Measurements from ENCODE around the gene KCNIP3.

KCNIP3 gene

DNA sequence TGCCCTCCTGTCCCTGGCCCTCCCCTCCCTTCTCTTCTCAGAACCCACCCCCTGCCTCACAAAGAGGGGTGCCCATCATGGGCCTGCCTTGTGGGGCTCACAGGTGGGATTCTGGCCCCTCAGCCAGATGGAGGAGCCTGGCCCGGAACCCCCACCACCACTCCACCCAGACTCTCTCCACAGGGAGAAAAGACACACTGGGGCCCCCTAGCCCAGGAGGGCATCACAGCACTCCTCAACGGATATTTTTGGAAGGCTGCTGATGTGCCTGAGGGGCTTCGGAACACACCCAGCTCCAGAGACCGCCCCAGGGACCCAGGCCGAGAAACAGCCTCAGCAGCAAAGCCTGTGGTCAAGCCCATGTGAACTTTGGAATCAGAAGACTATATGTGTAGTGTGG lies 9.9 kb downstream of the KCNIP3 start:
- 75 to 78% methylated on average over 4 of the region's 5 CpGs for WGBS, 2 experiments (ENCODE audit: insufficient coverage in 2 of 2)
- no peaks in the 10 kb centered on the region for H3K36me3 ChIP-seq (ENCODE audit: control insufficient read depth, insufficient read depth, low read length)

GRCh38 chr2:95307878-95308277 lies 10.7 kb downstream of the KCNIP3 start:
- Histone ChIP-seq H3K27ac (ENCODE audit: low read depth, low read length, severe bottlenecking) (no peak overlapping the region), H3K36me3 (ENCODE audit: control insufficient read depth, insufficient read depth, low read length) (no peaks in the 10 kb centered on the region), H3K4me1 (ENCODE audit: control insufficient read depth, insufficient read depth, low read length, poor library complexity, severe bottlenecking) (no peaks in the 10 kb centered on the region), H3K9me3 (ENCODE audit: control insufficient read depth, low read length) (no peaks in the 10 kb centered on the region), H3K4me3 (ENCODE audit: extremely low read depth, insufficient read depth, low read length, poor library complexity, severe bottlenecking) (no peak overlapping the region)
- WGBS, 2 experiments (ENCODE audit: insufficient coverage in 2 of 2) = 86 to 90% methylated on average over 5 of the region's 8 CpGs

More for the DNA sequence above, 9.9 kb downstream of the KCNIP3 start:
- H3K9me3 ChIP-seq (ENCODE audit: control insufficient read depth, low read length) = no peaks in the 10 kb centered on the region
- no peaks in the 10 kb centered on the region for H3K4me1 ChIP-seq (ENCODE audit: control insufficient read depth, insufficient read depth, low read length, poor library complexity, severe bottlenecking)
- no peak overlapping the region for H3K4me3 ChIP-seq (ENCODE audit: extremely low read depth, insufficient read depth, low read length, poor library complexity, severe bottlenecking)
- H3K27ac ChIP-seq (ENCODE audit: low read depth, low read length, severe bottlenecking) = no peak overlapping the region

DNA sequence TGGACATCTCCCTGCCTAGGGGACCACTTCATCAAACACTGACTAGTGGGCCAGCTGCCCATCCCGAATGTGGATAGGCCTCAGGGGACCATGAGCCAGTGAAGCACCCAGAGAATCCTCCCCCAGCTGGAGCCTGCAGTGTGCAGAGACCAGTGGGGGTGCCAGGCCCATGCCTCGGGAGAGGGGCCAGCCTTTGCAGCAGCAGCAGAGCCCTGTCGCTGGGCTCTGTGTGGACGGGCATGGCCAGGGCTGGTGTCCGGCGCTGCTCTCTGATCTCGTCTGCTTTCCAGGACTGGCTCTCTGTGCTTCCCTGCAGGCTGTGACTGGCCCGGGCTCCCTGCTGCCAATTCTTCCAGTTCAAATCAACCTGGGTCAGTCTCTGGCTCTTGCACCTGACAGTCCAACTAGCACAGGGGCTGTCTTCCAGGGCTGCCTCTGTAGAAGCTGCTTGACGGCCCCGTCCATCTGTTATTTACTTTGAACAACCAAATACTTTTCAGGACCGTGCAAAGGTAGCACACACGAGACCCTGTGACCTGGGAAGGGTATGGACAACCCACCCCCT lies 11.4 kb downstream of the KCNIP3 start:
- no peaks in the 10 kb centered on the region for H3K4me1 ChIP-seq (ENCODE audit: control insufficient read depth, insufficient read depth, low read length, poor library complexity, severe bottlenecking)
- 77 to 92% methylated on average over 10 to 12 of the region's 12 CpGs for WGBS, 2 experiments (ENCODE audit: insufficient coverage in 2 of 2)
- no peaks in the 10 kb centered on the region for H3K36me3 ChIP-seq (ENCODE audit: control insufficient read depth, insufficient read depth, low read length)
- no peak overlapping the region for H3K27ac ChIP-seq (ENCODE audit: low read depth, low read length, severe bottlenecking)
- H3K9me3 ChIP-seq (ENCODE audit: control insufficient read depth, low read length) = no peaks in the 10 kb centered on the region
- H3K4me3 ChIP-seq (ENCODE audit: extremely low read depth, insufficient read depth, low read length, poor library complexity, severe bottlenecking) = no peak overlapping the region

- no peaks in the 10 kb centered on the region for H3K36me3 ChIP-seq (ENCODE audit: control insufficient read depth, insufficient read depth, low read length)
- 87 to 88% methylated on average over 7 to 8 of the region's 8 CpGs for WGBS, 2 experiments (ENCODE audit: insufficient coverage in 2 of 2)
- no peaks in the 10 kb centered on the region for H3K4me1 ChIP-seq (ENCODE audit: control insufficient read depth, insufficient read depth, low read length, poor library complexity, severe bottlenecking)
- H3K9me3 ChIP-seq (ENCODE audit: control insufficient read depth, low read length) = no peaks in the 10 kb centered on the region
- H3K27ac ChIP-seq (ENCODE audit: low read depth, low read length, severe bottlenecking) = no peak overlapping the region
- H3K4me3 ChIP-seq (ENCODE audit: extremely low read depth, insufficient read depth, low read length, poor library complexity, severe bottlenecking) = no peak overlapping the region
Measured at GRCh38 chr2:95309599-95309998, 12.5 kb downstream of the KCNIP3 start.

- no peaks in the 10 kb centered on the region for H3K4me1 ChIP-seq (ENCODE audit: control insufficient read depth, insufficient read depth, low read length, poor library complexity, severe bottlenecking)
- H3K9me3 ChIP-seq (ENCODE audit: control insufficient read depth, low read length) = no peaks in the 10 kb centered on the region
- no peaks in the 10 kb centered on the region for H3K36me3 ChIP-seq (ENCODE audit: control insufficient read depth, insufficient read depth, low read length)
- H3K27ac ChIP-seq (ENCODE audit: low read depth, low read length, severe bottlenecking) = no peak overlapping the region
- 89 to 90% methylated on average over 6 to 8 of the region's 8 CpGs for WGBS, 2 experiments (ENCODE audit: insufficient coverage in 2 of 2)
- no peak overlapping the region for H3K4me3 ChIP-seq (ENCODE audit: extremely low read depth, insufficient read depth, low read length, poor library complexity, severe bottlenecking)
Measured at GRCh38 chr2:95310216-95310615, 13.1 kb downstream of the KCNIP3 start.

DNA sequence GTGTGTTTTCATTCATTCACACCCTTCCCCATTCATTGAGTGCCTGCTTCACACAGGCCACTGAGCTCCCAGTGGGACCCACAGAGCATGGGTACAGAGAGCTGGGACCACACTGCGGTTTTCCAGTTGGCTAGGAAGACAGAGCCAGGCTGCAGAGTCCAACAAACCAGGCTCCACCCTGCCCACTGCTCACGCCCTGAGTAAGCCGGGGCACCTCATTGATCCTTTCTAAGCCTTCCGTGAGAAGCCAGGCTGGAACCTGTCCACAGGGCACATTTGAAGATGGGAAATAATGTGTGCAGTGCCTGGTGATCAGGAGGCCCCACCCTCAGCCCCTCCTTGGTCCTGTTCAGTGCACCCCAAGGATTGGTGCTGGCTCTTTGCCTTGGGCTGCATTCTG lies 13.5 kb downstream of the KCNIP3 start:
- no peak overlapping the region for H3K27ac ChIP-seq (ENCODE audit: low read depth, low read length, severe bottlenecking)
- H3K9me3 ChIP-seq (ENCODE audit: control insufficient read depth, low read length) = no peaks in the 10 kb centered on the region
- no peak overlapping the region for H3K4me3 ChIP-seq (ENCODE audit: extremely low read depth, insufficient read depth, low read length, poor library complexity, severe bottlenecking)
- WGBS, 2 experiments (ENCODE audit: insufficient coverage in 2 of 2) = 90 to 91% methylated on average over 4 of the region's 4 CpGs
- H3K4me1 ChIP-seq (ENCODE audit: control insufficient read depth, insufficient read depth, low read length, poor library complexity, severe bottlenecking) = no peaks in the 10 kb centered on the region
- H3K36me3 ChIP-seq (ENCODE audit: control insufficient read depth, insufficient read depth, low read length) = no peaks in the 10 kb centered on the region

DNA sequence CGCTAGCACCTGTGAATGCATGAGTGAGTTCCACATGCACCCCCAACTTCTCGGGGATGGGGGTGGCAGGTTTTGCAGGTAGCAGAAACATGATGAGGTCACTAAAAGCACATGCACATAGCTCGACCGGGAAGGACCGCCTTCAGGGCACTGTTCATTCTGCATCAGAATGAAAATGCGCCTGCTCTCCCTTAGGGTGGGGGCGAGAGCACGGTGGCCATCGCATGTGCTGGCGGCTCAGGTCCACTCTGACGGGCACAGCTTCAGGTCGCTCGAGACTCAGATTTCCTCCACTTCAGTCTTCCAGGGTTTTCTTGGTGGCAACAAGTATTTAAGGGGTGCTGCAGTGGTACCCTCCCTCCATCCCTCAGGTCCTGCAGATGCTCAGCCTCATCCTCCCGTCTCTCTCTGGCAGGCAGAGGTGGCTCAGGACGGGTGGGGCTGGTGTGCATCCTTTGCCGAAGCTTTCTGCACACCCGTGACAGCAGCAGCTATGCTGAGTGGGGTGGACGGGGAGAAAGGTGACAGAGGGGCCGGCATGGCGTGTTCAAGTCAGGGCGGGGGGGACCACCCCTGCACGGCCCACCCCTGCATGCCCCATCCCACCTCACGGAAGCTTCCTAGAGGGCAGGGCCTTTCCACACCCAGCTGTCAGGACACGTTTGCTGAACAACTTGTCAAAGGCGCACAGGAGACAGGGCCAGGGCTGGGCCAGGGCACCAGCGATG lies 14.8 kb downstream of the KCNIP3 start:
- WGBS, 2 experiments (ENCODE audit: insufficient coverage in 2 of 2) = 84 to 87% methylated on average over 21 to 23 of the region's 26 CpGs
- H3K27ac ChIP-seq (ENCODE audit: low read depth, low read length, severe bottlenecking) = no peak overlapping the region
- no peak overlapping the region for H3K4me3 ChIP-seq (ENCODE audit: extremely low read depth, insufficient read depth, low read length, poor library complexity, severe bottlenecking)
- H3K36me3 ChIP-seq (ENCODE audit: control insufficient read depth, insufficient read depth, low read length) = no peaks in the 10 kb centered on the region
- peaks cover 5% of the 10 kb centered on the region for H3K4me1 ChIP-seq (ENCODE audit: control insufficient read depth, insufficient read depth, low read length, poor library complexity, severe bottlenecking)
- no peaks in the 10 kb centered on the region for H3K9me3 ChIP-seq (ENCODE audit: control insufficient read depth, low read length)

DNA sequence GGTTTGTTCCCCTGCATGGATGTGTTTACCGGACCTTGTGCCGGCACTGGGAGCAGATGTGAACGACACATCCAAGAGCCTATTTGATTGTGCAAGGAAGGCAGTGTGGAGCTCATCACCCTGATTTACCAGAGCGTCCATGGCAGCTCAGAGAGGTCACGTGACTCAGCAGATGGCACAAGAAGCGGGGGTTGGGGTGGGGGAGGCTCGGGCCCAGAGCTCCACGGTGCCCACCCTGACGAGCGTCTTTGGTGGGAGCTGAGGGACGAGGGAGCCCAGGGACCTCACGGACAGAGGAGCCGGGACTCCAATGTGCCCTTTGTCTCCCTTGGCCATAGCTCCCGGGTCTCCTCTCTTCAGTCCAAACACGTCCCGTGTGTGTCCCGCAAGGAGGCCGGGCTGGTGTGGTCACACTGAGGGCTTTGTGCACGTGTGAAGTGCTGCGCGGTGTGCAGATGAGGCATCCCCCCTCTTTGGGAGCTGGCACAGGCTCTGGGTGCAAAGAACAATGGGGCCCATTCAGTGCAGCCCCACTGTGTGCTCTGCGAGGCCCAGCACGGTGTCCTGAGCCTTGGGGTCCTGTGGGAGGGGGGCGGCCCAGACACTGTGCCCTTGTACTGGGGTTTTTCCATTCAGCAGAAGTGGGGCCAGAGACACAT lies 15.5 kb downstream of the KCNIP3 start:
- 89 to 94% methylated on average over 24 of the region's 24 CpGs for WGBS, 2 experiments (ENCODE audit: insufficient coverage in 2 of 2)
- Histone ChIP-seq H3K27ac (ENCODE audit: low read depth, low read length, severe bottlenecking) (no peak overlapping the region), H3K36me3 (ENCODE audit: control insufficient read depth, insufficient read depth, low read length) (no peaks in the 10 kb centered on the region), H3K9me3 (ENCODE audit: control insufficient read depth, low read length) (no peaks in the 10 kb centered on the region), H3K4me3 (ENCODE audit: extremely low read depth, insufficient read depth, low read length, poor library complexity, severe bottlenecking) (no peak overlapping the region), H3K4me1 (ENCODE audit: control insufficient read depth, insufficient read depth, low read length, poor library complexity, severe bottlenecking) (peaks cover 9% of the 10 kb centered on the region)

GRCh38 chr2:95313296-95314131 lies 16.4 kb downstream of the KCNIP3 start:
- WGBS, 2 experiments (ENCODE audit: insufficient coverage in 2 of 2) = 90 to 91% methylated on average over 12 of the region's 16 CpGs
- Histone ChIP-seq H3K36me3 (ENCODE audit: control insufficient read depth, insufficient read depth, low read length) (no peaks in the 10 kb centered on the region), H3K4me3 (ENCODE audit: extremely low read depth, insufficient read depth, low read length, poor library complexity, severe bottlenecking) (no peak overlapping the region), H3K9me3 (ENCODE audit: control insufficient read depth, low read length) (no peaks in the 10 kb centered on the region), H3K4me1 (ENCODE audit: control insufficient read depth, insufficient read depth, low read length, poor library complexity, severe bottlenecking) (peaks cover 9% of the 10 kb centered on the region), H3K27ac (ENCODE audit: low read depth, low read length, severe bottlenecking) (no peak overlapping the region)

DNA sequence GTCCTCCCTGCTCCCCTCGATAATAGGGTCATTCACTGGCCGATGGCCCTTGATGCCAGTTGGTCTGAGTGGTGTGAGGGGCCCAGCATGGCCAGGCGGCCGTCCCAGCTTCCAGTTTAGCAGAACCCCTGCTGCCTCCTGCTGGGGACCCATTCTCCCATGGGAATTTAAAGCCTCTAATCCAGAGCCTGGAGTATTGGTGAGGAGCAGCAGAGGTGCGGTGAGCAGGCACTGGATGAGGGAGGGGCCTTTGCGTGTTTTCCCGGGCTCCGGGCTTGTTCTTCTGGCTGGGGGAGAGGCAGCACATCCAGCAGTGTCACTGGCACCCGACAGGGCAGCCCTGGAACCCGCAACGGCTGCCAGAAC lies 17.4 kb downstream of the KCNIP3 start:
- Histone ChIP-seq H3K36me3 (ENCODE audit: control insufficient read depth, insufficient read depth, low read length) (no peaks in the 10 kb centered on the region), H3K27ac (ENCODE audit: low read depth, low read length, severe bottlenecking) (no peak overlapping the region), H3K9me3 (ENCODE audit: control insufficient read depth, low read length) (no peaks in the 10 kb centered on the region), H3K4me3 (ENCODE audit: extremely low read depth, insufficient read depth, low read length, poor library complexity, severe bottlenecking) (no peak overlapping the region), H3K4me1 (ENCODE audit: control insufficient read depth, insufficient read depth, low read length, poor library complexity, severe bottlenecking) (peaks cover 9% of the 10 kb centered on the region)
- WGBS, 2 experiments (ENCODE audit: insufficient coverage in 2 of 2) = 83 to 85% methylated on average over 10 to 11 of the region's 11 CpGs

Data from mesodermal cell (in vitro differentiated cells).